Activated CD4-positive, CD25-positive, alpha-beta regulatory T cell treated with anti-CD3 and anti-CD28 coated beads, Interleukin-2, amount 50 U/mL, for 24 hours (primary cell): Measurements from ENCODE around the gene CADPS2.
"Not testable (repeated sequence)": the region's sequence is repeated elsewhere in the genome, so short reads cannot be mapped to it uniquely, and the experiment has no call there.

ENCODE experiments used
- ATAC-seq, 2 donors: fragments of 150-1000 bp; cut with Tn5 transposase; one replicate each; pipeline ENCODE4 v1.10.0; 2021; ENCODE audit warnings: mild to moderate bottlenecking in 1 of 2, moderate library complexity in 1 of 2

The CADPS2 gene

GRCh38 chr7:122663733-122664132, 222.5 kb downstream of the CADPS2 start:
- no peak for ATAC-seq

- ATAC-seq: no peak
These were observed 227.4 kb downstream of the CADPS2 start for GRCh38 chr7:122658856-122659255.

DNA sequence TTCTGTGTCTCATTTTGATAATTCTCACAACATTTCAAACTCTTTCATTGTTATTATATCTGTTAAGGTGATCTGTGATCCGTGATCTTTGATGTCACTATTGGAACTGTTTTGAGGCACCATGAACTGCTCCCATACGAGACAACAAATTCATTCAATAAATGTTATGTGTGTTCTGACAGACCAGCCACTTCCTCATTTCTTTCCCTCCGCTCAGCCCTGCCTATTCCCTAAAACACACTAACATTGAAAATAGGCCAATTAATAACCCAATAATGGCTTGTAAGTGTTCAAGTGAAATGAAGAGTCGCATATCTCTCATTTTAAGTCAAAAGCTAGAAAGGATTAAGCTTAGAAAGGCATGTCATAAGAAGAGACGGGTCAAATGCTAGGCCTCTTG, 232.6 kb downstream of the CADPS2 start:
- ATAC-seq: no peak

- ATAC-seq: no peak
These were observed 233.4 kb downstream of the CADPS2 start for GRCh38 chr7:122652876-122653275.

DNA sequence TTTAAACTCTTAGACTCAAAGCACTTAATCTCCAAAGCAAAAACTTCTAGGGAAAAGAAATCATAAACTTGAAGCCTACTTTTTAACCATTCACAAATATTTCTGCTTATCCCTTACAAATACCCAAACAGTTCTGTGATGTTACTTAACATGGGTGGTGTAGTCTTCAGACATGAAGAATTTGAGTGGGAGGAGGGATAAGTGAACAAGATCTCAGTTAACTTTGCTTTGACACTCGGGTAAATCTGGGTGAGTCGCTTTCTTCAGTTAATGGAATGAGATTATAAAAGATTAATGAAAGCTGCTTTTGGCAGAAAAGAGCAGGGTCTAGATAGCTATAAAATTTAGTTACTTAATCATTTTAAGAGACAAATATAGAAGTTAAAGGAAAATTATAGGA, 234.8 kb downstream of the CADPS2 start:
- ATAC-seq: no peak

- no peak for ATAC-seq
These were observed 243.0 kb downstream of the CADPS2 start for GRCh38 chr7:122643250-122643649.

- ATAC-seq: no peak
These were observed 247.8 kb downstream of the CADPS2 start for GRCh38 chr7:122638459-122638858.

GRCh38 chr7:122637784-122638183, 248.5 kb downstream of the CADPS2 start:
- ATAC-seq: no peak

DNA sequence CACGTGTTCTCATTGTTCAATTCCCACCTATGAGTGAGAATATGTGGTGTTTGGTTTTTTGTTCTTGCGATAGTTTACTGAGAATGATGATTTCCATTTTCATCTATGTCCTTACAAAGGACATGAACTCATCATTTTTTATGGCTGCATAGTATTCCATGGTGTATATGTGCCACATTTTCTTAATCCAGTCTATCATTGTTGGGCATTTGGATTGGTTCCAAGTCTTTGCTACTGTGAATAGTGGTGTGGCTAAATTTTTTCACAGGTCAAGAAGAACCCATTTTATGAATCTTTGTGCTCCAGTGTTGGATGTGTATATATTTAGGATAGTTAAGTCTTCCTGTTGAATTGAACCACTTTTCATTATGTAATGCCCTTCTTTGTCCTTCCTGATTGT, 250.8 kb downstream of the CADPS2 start:
- ATAC-seq: not testable (repeated sequence)

- no peak for ATAC-seq
These were observed 252.8 kb downstream of the CADPS2 start for GRCh38 chr7:122633472-122633871.

- no peak for ATAC-seq
These were observed 254.0 kb downstream of the CADPS2 start for GRCh38 chr7:122632238-122632637.

DNA sequence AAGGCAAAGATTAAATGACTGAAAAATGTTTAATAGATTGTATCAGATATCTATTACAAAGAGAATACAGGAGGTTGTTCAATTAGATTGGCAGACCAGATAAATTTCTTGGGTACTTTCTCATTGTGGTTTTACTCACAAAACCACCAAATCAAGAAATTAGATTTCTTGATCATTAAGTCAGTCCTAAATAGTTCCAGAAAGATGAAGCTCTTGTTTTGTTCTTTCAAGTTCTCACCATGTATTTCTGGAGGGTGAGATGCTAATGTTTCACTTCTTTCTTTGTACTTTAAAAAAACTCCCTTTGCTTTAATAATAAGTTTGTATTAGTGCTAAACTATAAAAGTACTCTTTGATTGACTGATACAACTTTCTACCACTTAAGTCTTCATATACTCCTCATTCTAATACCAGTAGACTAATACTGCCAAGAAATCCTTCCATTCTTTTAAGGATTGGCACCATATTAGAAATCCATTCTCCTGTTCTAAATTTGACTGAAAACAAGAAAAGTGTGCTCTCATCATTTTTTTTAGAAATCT, 256.8 kb downstream of the CADPS2 start:
- no peak for ATAC-seq

DNA sequence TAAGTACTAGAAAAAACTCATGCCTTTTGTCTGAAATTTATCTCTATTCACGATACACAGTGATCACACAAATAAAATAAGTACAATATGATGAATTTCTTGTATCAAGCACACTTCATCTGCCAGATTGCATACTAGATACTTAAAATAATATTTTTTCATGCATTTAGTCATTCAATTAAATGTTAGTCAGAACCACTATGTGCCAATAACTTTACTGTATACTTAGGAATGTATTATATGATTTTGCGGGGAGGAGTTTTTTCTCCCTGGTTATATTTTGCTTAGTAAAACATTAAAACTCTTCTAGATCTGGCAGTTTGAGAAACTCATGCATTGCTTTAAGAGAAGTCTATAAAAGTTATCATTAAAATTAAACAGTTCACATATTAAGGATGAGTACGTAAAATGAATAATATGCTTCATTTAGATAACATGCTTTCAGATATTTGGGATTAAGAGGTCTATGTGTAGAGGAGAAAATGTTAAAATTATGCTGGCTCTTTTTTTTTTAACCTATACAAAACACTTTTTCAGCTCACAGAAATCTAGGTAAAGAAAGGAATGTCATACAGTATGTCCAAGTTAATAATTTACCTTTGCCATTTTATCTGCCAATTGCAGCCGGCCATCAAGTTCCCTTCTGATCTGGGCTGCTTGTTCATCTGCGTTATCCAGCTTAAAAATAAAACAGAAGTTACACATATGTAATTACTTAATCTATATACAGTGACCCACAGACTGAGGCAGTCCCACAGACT, 257.4 kb downstream of the CADPS2 start:
- no peak for ATAC-seq

DNA sequence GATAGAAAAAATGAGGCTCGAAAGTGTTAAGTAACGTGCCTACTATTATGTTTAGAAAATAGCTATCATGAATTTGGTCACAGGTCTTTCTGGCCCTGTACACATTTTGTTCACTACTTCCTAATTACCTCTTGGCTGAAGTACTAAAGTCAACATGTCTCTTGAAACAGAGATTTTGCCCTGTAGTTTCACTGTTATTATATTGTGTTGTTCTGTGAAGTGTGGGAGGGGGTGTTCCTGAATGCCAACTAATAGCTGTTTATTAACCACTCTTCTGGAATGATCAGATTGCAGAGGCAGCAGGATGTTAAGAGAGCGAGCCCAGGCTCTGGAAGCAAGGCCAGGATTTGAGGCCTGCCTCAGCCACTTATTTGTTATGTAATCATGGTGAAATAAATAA, 259.5 kb downstream of the CADPS2 start:
- ATAC-seq: no peak

DNA sequence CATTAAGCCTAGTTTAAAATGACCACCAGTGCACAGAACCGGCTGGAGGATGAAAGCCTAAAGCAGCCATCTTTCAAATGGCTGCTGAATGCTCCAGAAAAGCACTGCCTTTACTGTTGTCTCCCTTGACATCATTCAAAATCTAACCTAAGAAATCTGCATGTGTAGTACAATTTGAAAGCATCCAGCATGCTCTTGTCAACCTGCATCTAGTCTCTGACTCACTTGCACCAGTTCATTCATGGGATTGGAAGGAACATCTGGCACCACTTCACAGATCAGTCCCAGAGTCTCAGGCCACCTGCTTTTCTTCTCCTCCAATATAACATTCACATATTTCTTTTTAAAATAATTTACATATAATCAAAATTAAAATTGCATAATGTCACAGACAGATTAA, 263.6 kb downstream of the CADPS2 start:
- ATAC-seq: no peak

DNA sequence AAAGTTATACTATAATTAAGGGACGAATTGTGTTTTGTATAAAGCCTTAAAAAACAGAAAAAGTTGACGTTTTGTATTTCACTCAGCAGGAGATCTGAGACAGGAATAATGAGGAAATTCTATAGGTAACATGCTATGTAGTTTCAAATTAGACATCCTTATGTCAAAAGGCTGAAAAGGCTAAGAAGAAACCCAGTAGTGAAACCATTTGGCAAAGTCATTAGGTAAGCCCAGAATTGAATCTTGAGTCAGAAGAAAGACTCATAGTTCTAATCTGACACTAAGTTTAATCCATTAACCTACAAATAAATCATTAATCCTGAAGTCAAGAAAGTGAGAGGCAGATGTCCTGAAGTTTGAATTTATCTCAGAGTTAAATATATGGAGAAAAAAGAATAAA, 266.6 kb downstream of the CADPS2 start:
- no peak for ATAC-seq

DNA sequence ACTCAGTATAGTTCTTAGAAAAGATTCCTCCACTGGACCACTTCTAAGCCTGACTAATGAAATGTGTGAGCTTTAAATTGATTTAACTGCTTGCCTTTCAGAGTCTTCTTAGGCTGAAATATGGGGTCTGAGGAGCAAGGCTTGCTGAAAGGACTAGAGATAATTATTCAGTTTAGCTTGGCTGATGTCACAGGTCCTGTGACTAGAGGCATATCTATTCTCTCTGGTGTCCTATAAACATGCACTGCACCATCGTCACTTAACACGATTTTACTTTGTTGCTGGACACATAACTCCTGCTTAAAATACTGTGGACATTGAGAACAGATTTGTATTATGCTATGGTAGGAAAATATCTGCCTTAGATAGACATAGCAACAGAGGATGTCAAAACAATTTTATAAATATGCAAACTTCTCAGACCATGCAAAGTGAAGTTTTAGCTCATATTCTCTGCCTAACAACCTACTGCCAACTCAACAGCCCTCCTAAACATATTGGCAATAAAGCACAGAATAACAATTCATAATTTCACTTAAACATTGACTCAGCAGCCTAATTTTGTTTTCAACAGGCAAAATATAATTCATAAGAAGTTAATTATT, 267.6 kb downstream of the CADPS2 start:
- ATAC-seq: no peak

DNA sequence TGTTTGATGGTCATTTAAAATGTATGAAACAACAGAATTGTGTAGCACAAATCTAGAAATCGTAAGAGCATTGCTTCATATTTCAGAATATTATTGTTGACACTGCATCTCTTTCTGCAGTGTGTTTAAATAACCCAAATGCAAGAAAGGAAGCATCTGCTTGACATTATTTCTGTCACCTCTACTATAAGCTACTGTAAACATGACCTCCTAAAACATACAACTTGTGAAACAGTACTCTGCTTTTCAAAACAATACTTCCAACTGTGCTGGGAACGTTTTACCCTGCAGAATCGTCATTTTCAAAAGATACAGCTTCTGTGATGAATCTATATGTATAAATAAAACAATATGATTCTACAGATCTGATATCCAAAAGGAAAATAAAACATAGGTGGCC, 269.3 kb downstream of the CADPS2 start:
- no peak for ATAC-seq

- no peak for ATAC-seq
These were observed 280.3 kb downstream of the CADPS2 start for GRCh38 chr7:122605929-122606328.

- ATAC-seq: no peak
These were observed 282.0 kb downstream of the CADPS2 start for GRCh38 chr7:122604251-122604650.

- ATAC-seq: no peak
These were observed 283.5 kb downstream of the CADPS2 start for GRCh38 chr7:122602800-122603199.

DNA sequence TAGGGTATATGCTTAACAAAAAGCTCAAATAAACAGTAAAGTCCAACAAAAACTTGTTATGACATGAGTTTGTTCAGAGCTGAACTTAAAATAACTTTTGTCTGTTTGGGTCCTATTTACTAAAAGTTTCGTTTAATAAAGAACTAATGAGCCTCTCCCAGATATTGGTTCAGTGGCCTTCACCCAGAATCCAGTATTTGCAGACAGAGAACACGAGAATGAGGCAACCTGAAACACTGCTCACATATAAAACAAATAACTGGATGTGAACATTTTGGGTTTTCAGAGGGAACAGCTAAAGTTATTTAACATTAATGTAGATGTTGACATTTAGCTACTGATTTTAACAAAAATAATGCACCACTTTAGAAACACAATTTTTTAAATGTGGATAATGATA, 285.6 kb downstream of the CADPS2 start:
- no peak for ATAC-seq

DNA sequence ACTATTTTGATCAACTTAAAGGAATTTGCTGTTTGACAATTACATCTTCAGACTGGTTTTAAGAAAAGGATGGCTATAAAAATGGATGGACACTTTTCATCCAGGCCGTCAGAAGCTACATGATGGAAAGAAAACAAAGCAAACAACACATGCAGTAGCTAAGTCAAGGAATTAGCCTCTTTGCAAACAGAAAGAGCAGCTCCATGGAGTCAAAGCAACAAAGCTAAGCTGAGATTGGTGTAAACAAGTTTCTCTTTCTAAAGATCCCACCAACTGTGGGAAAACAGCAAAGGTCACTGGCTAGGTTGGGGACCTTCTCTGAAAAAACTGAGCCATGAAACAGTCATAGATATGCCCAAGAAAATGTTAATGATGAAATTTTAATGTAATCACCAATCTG, 286.2 kb downstream of the CADPS2 start:
- no peak for ATAC-seq

GRCh38 chr7:122597277-122597676, 289.0 kb downstream of the CADPS2 start:
- no peak for ATAC-seq

DNA sequence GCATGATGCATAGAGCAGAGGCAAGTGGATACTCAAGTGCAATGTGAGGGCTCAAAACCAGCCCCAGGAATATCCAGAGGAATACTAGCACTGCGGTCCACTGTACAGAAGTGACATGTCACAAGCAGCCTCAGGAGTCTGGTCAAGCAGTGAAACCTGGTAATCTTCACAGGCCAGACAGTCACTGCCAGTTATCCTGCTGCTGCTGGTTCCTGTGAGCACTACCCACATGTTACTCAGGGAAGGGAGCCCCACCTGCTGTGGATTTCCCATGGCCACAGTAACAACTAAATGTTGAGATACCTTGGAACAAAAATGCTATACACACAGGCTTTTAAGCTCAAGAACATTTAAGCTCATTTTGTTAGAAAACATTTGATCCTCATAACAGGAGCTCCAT, 290.4 kb downstream of the CADPS2 start:
- no peak for ATAC-seq
